IMR-90 (cell line): ENCODE data around the gene KLF7.

ENCODE experiments used
- BHLHE40 ChIP-seq: fragments of 150-350 bp; IDR thresholded peaks from 2 replicates; pipeline ENCODE4 v1.6.1; 2016; ENCODE audit warnings: mild to moderate bottlenecking, low read depth, low read length
- CEBPB ChIP-seq: IDR thresholded peaks from 2 replicates; pipeline ENCODE4 v1.6.1; 2012; ENCODE audit warnings: low read depth, low read length, improper control_type of control experiment
- CHD1 ChIP-seq: IDR thresholded peaks from 2 replicates; pipeline ENCODE4 v1.6.1; 2012; ENCODE audit warnings: low read depth, low read length, improper control_type of control experiment
- FOS ChIP-seq: fragments of 150-350 bp; IDR thresholded peaks from 2 replicates; pipeline ENCODE4 v1.6.1; 2016; ENCODE audit warnings: low read depth, low read length
- MAFK ChIP-seq: IDR thresholded peaks from 2 replicates; pipeline ENCODE4 v1.6.1; 2012; ENCODE audit warnings: low read depth, low read length, improper control_type of control experiment
- MAZ ChIP-seq: IDR thresholded peaks from 2 replicates; pipeline ENCODE4 v1.6.1; 2012; ENCODE audit warnings: low read depth, mild to moderate bottlenecking, low read length, improper control_type of control experiment, moderate library complexity, borderline replicate concordance
- MXI1 ChIP-seq: IDR thresholded peaks from 2 replicates; pipeline ENCODE4 v1.6.1; 2012; ENCODE audit warnings: low read depth, mild to moderate bottlenecking, low read length, moderate library complexity, borderline replicate concordance
- POLR2A ChIP-seq: IDR thresholded peaks from 2 replicates; pipeline ENCODE4 v1.6.1; 2012; ENCODE audit warnings: mild to moderate bottlenecking, low read depth, low read length
- RAD21 ChIP-seq: IDR thresholded peaks from 2 replicates; pipeline ENCODE4 v1.6.1; 2012; ENCODE audit warnings: low read length, improper control_type of control experiment
- RFX5 ChIP-seq: IDR thresholded peaks from 2 replicates; pipeline ENCODE4 v1.8.0; 2012; ENCODE audit warnings: low read depth, mild to moderate bottlenecking, low read length, moderate library complexity
- SMC3 ChIP-seq: fragments of 150-350 bp; IDR thresholded peaks from 2 replicates; pipeline ENCODE4 v1.6.1; 2016; ENCODE audit warnings: low read depth, mild to moderate bottlenecking, antibody characterized with exemption, low read length, moderate library complexity
- TF ChIP-seq, protein P1 (sequence below): fragments of 150-350 bp; IDR thresholded peaks from 2 replicates; pipeline ENCODE4 v1.6.1; 2017; ENCODE audit warnings: mild to moderate bottlenecking, antibody characterized with exemption, low read length, low read depth
- TF ChIP-seq, protein P2 (sequence below): conservative IDR thresholded peaks from 2 replicates; pipeline ENCODE4 v1.5.1; 2012; ENCODE audit warnings: mild to moderate bottlenecking, low read depth, low read length, improper control_type of control experiment
- TF ChIP-seq, protein P3 (sequence below): fragments of 150-350 bp; IDR thresholded peaks from 2 replicates; pipeline ENCODE4 v1.6.1; 2016; ENCODE audit warnings: low read depth, mild to moderate bottlenecking, low read length, moderate library complexity, borderline replicate concordance

DNA sequence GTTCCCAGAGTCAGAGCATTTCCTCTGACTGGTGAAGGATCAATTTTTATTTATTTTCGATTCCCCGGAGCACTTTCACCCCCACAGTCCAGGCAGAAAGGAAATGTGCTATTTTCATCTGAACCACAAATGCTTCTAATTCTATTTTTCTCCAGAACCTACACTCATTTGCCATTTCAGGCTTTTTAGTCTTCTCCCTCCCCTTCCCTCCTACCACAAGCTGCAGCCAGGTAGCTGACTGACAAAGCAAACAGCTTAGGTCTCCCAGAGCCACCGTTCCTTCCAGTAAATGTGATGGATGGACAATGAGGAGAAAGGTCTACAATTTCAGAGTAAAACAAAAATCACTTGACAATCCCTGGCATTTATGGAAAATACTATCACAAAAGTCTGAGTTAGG lies 76.9 kb downstream of the KLF7 start:
- TF ChIP-seq, protein P1, sequence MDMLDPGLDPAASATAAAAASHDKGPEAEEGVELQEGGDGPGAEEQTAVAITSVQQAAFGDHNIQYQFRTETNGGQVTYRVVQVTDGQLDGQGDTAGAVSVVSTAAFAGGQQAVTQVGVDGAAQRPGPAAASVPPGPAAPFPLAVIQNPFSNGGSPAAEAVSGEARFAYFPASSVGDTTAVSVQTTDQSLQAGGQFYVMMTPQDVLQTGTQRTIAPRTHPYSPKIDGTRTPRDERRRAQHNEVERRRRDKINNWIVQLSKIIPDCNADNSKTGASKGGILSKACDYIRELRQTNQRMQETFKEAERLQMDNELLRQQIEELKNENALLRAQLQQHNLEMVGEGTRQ, result no peak
- TF ChIP-seq MAFK, result no peak
- TF ChIP-seq, protein P2, sequence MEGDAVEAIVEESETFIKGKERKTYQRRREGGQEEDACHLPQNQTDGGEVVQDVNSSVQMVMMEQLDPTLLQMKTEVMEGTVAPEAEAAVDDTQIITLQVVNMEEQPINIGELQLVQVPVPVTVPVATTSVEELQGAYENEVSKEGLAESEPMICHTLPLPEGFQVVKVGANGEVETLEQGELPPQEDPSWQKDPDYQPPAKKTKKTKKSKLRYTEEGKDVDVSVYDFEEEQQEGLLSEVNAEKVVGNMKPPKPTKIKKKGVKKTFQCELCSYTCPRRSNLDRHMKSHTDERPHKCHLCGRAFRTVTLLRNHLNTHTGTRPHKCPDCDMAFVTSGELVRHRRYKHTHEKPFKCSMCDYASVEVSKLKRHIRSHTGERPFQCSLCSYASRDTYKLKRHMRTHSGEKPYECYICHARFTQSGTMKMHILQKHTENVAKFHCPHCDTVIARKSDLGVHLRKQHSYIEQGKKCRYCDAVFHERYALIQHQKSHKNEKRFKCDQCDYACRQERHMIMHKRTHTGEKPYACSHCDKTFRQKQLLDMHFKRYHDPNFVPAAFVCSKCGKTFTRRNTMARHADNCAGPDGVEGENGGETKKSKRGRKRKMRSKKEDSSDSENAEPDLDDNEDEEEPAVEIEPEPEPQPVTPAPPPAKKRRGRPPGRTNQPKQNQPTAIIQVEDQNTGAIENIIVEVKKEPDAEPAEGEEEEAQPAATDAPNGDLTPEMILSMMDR, result no peak
- no peak for TF ChIP-seq POLR2A
- TF ChIP-seq SMC3, result no peak
- TF ChIP-seq FOS, result no peak
- TF ChIP-seq CEBPB, result no peak
- no peak for TF ChIP-seq RFX5
- TF ChIP-seq MAZ, result no peak
- TF ChIP-seq MXI1, result no peak
- TF ChIP-seq BHLHE40, result no peak
- TF ChIP-seq, protein P3, sequence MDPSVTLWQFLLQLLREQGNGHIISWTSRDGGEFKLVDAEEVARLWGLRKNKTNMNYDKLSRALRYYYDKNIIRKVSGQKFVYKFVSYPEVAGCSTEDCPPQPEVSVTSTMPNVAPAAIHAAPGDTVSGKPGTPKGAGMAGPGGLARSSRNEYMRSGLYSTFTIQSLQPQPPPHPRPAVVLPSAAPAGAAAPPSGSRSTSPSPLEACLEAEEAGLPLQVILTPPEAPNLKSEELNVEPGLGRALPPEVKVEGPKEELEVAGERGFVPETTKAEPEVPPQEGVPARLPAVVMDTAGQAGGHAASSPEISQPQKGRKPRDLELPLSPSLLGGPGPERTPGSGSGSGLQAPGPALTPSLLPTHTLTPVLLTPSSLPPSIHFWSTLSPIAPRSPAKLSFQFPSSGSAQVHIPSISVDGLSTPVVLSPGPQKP, result no peak
- no peak for TF ChIP-seq RAD21
- no peak for TF ChIP-seq CHD1
